ENCODE data around the gene CA11. TPM values are rescaled to one million over a fixed set of nuclear protein-coding genes. Genes with fewer than 3 reads are reported as not detected.
"Not testable (repeated sequence)": the region's sequence is repeated elsewhere in the genome, so short reads cannot be mapped to it uniquely, and the experiment has no call there.

CA11 gene
- total RNA-seq (2014; rRNA removed; shearing (Covaris generic)): not detected in 2 replicates

DNA sequence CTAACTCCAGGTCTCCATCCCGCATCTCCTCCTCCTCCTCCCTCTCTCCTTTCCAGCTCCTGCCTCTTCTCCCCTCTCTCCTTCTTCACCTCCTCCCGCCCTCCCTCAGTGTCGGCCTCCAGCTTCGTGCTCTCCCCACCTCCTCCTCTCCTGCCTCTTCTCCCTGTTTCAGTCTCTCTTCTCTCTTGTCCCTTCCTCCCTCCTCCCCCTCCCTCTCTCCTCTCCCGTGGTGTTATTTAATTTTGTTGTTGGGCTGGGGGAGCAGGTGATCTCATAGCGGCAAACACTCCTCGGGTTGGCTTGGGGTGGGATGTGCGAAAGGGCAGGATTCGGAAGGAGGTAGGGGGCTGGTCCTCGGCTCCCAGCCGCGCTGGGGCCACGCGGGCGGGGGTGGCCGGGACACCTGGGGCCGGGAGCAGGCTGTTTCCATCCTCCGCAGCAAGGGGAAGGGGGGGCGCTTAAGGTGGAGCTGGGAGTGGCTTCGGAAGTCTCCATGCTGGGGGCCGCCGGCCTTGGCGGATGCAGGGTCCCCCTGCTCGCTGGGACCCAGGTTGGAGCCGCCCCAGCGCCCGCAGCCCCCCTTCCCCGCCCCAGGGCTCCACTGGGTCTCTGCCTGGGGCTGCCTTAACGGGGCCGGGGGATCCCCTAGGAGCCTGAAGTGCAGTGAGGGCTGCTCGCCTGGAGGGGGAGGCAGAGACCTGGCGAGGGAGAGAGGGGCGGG lies at the start of gene CA11:
Gene CA11, minus strand, starts transcription at position 187 of the 721 bp plus-strand sequence. CDS start 555 bp downstream, outside the sequence.
- Histone ChIP-seq H3K27ac (no peak within 1 kb of the TSS), H3K4me1 (replicated peaks) (peaks cover 19% of the 10 kb centered on the region), H3K9me3 (replicated peaks) (no peaks in the 10 kb centered on the region), H3K4me3 (peak within 1 kb of the TSS; percentile 24), H3K27me3 (replicated peaks) (peaks cover 13% of the 10 kb centered on the region), H3K36me3 (no peaks in the 10 kb centered on the region)
- DNase-seq (ENCODE audit: low read depth in 1 of 2, low spot score in 2 of 2): peak; percentile 65 to 88

DNA sequence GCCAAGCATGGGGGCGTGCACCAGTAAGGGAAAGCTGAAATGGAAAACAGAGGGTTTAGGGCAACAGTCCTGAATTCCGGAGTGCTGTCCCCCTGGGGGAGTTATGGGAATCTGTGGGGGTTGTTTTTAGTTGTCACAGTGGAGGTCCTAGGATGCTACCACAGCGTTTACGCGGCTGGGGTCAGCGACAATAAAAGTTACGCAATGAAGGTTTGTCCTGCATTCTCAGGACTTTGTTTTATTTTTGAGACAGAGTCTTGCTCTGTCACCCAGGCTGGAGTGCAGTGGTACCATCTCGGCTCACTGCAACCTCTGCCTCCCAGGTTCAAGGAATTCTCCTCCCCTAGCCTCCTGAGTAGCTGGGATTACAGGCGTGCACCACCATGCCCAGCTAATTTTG lies 47.6 kb upstream of the CA11 start:
- not testable (repeated sequence) for H3K36me3 ChIP-seq; H3K27me3 ChIP-seq (replicated peaks); H3K4me3 ChIP-seq; H3K4me1 ChIP-seq (replicated peaks); H3K9me3 ChIP-seq (replicated peaks); DNase-seq (ENCODE audit: low read depth in 1 of 2, low spot score in 2 of 2); H3K27ac ChIP-seq

DNA sequence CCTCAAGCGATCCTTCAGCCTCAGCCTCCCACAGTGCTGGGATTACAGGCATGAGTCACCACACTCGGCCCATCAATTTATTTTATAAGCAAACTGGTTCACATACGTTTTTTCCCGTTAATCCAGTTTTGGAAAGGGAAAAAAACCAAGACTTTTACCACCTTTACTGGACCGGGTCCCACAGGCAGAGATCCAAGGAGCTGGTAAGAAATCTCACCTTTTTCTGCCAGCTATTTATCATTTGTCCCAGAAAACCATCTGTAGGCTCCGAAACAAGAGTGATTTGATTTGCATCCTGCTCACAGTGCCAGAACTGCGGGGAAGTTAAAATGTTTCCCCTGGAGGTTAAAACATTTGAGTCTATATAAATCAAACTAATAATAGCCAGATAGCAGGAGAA lies 43.5 kb upstream of the CA11 start:
- no peak for DNase-seq (ENCODE audit: low read depth in 1 of 2, low spot score in 2 of 2)
- H3K27ac ChIP-seq: no peak overlapping the region

DNA sequence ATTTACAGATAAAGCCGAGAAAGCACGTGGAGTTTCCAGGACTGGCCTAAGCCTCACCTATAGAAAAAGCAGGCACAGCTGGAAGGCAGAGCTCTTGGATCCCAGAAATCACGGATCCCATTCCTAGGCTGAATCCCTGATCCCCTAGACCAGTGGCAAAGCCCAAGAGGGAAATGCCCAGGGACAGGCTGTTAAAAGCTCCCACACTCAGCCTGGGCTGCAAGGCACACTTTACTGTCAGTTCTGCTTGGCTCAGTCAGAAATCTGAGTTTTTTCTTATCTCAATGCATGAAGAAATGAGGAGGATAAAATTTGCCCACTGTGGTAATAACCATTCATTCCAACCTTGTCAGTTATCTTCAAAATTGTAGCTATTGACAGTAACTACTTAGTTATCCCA lies 41.8 kb upstream of the CA11 start:
- H3K9me3 ChIP-seq (replicated peaks): no peaks in the 10 kb centered on the region
- no peaks in the 10 kb centered on the region for H3K36me3 ChIP-seq
- no peaks in the 10 kb centered on the region for H3K4me1 ChIP-seq (replicated peaks)
- H3K4me3 ChIP-seq: no peak overlapping the region
- no peak overlapping the region for H3K27ac ChIP-seq
- DNase-seq (ENCODE audit: low read depth in 1 of 2, low spot score in 2 of 2): no peak
- no peaks in the 10 kb centered on the region for H3K27me3 ChIP-seq (replicated peaks)

More for the DNA sequence above, 43.5 kb upstream of the CA11 start:
- Histone ChIP-seq H3K4me1 (replicated peaks) (no peaks in the 10 kb centered on the region), H3K9me3 (replicated peaks) (no peaks in the 10 kb centered on the region), H3K36me3 (no peaks in the 10 kb centered on the region), H3K27me3 (replicated peaks) (no peaks in the 10 kb centered on the region), H3K4me3 (no peak overlapping the region)

DNA sequence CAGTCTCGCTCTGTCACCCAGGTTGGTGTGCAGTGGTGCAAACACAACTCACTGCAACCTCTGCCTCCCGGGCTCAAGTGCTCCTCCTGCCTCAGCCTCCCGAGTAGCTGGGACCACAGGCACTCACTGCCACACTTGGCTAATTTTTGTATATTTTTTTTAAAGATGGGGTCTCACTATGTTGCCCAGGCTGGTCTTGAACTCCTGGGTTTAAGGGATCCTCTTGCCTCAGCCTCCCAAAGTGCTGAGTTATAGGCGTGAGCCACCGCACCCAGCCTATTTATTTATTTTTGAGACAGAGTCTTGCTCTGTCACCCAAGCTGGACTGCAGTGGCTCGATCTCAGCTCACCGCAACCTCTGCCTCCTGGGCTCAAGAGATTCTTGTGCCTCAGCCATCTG lies 40.6 kb upstream of the CA11 start:
- not testable (repeated sequence) for H3K27me3 ChIP-seq (replicated peaks); H3K9me3 ChIP-seq (replicated peaks); H3K36me3 ChIP-seq; H3K27ac ChIP-seq; H3K4me1 ChIP-seq (replicated peaks); DNase-seq (ENCODE audit: low read depth in 1 of 2, low spot score in 2 of 2); H3K4me3 ChIP-seq

DNA sequence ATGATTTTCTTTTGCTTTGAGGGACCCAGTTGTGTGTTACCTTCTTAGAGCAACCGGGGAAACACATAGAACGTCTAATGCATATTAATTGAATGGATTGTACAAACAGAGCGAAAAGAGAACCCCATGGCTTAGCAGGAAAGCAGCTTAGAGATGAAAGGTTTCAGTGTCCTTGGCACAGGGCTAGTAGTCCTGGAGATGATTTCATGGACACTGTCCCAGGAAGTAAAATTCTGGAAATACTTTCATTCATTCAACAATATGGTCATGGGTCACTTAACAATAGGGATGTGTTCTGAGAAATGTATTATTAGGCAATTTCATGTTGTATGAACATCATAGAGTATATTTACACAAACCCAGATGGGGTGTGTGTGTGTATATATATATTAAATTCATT lies 40.1 kb upstream of the CA11 start:
- H3K27me3 ChIP-seq (replicated peaks): no peaks in the 10 kb centered on the region
- no peak for DNase-seq (ENCODE audit: low read depth in 1 of 2, low spot score in 2 of 2)
- H3K36me3 ChIP-seq: no peaks in the 10 kb centered on the region
- H3K27ac ChIP-seq: no peak overlapping the region
- 0 out of 2 replicates have a peak, but pooled peaks cover 2% of the 10 kb centered on the region for H3K4me1 ChIP-seq (replicated peaks)
- no peak overlapping the region for H3K4me3 ChIP-seq
- no peaks in the 10 kb centered on the region for H3K9me3 ChIP-seq (replicated peaks)

DNA sequence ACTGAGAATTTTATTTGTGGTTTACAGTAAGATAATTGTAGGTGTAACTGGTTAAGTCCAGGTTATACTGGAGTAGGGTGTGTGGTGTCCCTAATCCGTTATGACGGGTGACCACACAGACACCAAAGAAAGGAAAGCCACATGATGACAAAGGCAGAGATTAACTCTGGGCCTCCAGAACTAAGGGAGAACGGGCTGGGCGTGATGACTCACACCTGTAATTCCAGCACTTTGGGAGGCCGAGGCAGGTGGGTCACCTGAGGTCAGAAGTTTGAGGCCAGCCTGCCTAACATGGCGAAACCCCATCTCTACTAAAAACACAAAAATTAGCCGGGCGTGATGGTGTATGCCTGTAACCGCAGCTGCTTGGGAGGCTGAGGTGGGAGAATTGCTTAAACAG lies 39.6 kb upstream of the CA11 start:
- no peaks in the 10 kb centered on the region for H3K9me3 ChIP-seq (replicated peaks)
- no peak for DNase-seq (ENCODE audit: low read depth in 1 of 2, low spot score in 2 of 2)
- 0 out of 2 replicates have a peak, but pooled peaks cover 6% of the 10 kb centered on the region for H3K4me1 ChIP-seq (replicated peaks)
- H3K4me3 ChIP-seq: no peak overlapping the region
- H3K36me3 ChIP-seq: no peaks in the 10 kb centered on the region
- no peak overlapping the region for H3K27ac ChIP-seq
- no peaks in the 10 kb centered on the region for H3K27me3 ChIP-seq (replicated peaks)

DNA sequence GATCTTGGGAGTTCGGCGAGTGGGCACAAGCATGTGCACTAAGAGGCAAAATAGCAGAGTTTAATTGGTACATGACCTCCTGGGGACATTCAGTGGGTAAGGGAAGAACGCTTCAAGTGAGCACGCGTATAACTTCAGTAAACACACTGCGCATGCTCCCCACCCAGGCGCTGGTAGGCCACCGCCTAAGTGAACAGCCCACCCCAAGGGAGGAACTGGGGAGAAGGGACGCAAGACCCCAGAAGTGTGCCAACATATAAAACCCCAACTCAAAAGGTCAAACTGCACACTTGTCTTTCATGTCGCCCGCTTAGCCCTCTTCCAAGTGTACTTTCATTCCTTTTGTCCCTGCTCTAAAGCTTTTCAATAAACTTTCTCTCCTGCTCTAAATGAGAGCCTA lies 37.4 kb upstream of the CA11 start:
- H3K4me3 ChIP-seq: no peak overlapping the region
- no peak for DNase-seq (ENCODE audit: low read depth in 1 of 2, low spot score in 2 of 2)
- H3K36me3 ChIP-seq: no peaks in the 10 kb centered on the region
- H3K27ac ChIP-seq: no peak overlapping the region
- H3K9me3 ChIP-seq (replicated peaks): no peaks in the 10 kb centered on the region
- no peaks in the 10 kb centered on the region for H3K27me3 ChIP-seq (replicated peaks)
- H3K4me1 ChIP-seq (replicated peaks): 0 out of 2 replicates have a peak, but pooled peaks cover 6% of the 10 kb centered on the region

DNA sequence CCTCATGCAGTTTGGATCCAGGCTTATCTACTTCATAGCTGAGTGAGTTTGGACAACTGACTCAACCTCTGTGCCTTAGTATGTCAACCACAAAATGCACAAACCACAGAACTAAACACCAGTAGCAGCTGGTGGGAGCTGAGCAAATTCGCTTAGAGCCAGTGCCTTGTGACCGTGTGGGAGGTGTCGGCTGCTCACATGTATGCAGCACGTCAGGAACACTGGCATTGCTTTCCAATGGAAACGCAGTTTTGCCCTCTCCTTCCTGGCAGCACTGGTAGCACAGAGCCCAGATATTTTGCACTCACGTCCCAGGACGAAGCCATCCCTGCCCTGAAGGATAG lies 35.1 kb upstream of the CA11 start:
- no peaks in the 10 kb centered on the region for H3K9me3 ChIP-seq (replicated peaks)
- H3K27ac ChIP-seq: no peak overlapping the region
- 0 out of 2 replicates have a peak, but pooled peaks cover 6% of the 10 kb centered on the region for H3K4me1 ChIP-seq (replicated peaks)
- no peaks in the 10 kb centered on the region for H3K36me3 ChIP-seq
- DNase-seq (ENCODE audit: low read depth in 1 of 2, low spot score in 2 of 2): no peak
- H3K4me3 ChIP-seq: no peak overlapping the region
- H3K27me3 ChIP-seq (replicated peaks): no peaks in the 10 kb centered on the region

DNA sequence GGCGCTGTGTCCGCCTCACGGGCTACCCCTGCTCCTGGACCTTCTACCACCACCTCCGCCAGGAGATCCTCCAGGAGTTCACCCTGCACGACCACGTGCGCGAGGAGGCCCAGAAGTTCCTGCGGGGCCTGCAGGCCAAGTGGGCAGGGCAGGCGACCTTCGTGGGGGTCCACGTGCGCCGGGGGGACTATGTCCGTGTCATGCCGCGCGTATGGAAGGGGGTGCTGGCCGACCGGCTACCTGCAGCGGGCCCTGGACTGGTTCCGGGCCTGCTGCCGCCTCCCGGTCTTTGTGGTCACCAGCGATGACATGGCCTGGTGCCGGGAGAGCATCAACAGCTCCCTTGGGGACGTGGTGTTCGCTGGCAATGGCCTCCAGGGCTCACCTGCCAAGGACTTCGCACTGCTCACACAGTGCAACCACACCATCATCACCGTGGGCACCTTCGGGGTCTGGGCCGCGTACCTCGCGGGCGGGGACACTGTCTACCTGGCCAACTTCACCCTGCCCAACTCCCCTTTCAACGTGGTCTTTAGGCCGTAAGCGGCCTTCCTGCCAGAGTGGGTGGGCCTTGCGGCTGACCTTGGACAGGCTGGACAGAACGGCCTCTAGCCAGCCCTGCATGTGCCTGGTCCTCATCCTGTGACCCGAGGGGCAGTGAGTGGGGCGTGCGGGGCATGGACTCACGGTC lies 34.6 kb upstream of the CA11 start:
- 0 out of 2 replicates have a peak, but pooled peaks cover 6% of the 10 kb centered on the region for H3K4me1 ChIP-seq (replicated peaks)
- H3K27me3 ChIP-seq (replicated peaks): no peaks in the 10 kb centered on the region
- no peak overlapping the region for H3K4me3 ChIP-seq
- H3K9me3 ChIP-seq (replicated peaks): no peaks in the 10 kb centered on the region
- no peak for DNase-seq (ENCODE audit: low read depth in 1 of 2, low spot score in 2 of 2)
- H3K27ac ChIP-seq: no peak overlapping the region
- no peaks in the 10 kb centered on the region for H3K36me3 ChIP-seq

DNA sequence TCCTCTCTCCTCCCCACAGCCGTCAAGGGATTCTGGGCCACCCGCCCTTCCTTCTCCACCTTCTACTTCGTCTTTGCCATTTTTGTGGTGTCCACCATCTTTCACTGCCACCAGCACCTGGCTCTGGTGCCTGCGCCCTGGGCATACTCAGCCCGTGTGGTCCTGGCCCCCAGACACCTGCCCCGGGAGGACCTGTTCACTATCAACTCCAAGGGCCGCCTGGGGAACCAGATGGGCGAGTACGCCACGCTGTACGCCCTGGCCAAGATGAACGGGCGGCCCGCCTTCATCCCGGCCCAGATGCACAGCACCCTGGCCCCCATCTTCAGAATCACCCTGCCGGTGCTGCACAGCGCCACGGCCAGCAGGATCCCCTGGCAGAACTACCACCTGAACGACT lies 34.0 kb upstream of the CA11 start:
- not testable (repeated sequence) for DNase-seq (ENCODE audit: low read depth in 1 of 2, low spot score in 2 of 2); H3K4me1 ChIP-seq (replicated peaks); H3K4me3 ChIP-seq; H3K27ac ChIP-seq; H3K27me3 ChIP-seq (replicated peaks); H3K36me3 ChIP-seq; H3K9me3 ChIP-seq (replicated peaks)

DNA sequence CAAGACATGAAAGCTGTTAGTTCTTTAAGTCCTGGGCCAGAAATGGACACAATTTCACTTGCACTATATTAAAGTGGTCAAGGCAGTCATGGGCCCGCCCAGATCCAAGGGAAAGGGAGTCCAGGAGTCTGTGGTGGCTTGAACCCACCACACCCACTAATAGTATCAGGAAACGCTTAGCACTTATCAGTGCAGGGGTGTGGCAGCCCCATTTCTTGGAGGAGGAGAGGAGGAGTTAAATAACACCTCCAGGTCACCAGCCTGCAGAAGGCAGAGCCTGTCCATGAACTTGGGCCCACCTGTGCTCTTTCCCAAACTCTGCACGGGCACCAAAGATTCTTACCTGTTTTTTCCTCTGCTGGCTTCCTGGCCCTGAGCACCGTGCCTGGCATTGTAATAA lies 32.2 kb upstream of the CA11 start:
- Histone ChIP-seq H3K4me1 (replicated peaks) (0 out of 2 replicates have a peak, but pooled peaks cover 6% of the 10 kb centered on the region), H3K27ac (no peak overlapping the region), H3K9me3 (replicated peaks) (no peaks in the 10 kb centered on the region), H3K36me3 (no peaks in the 10 kb centered on the region), H3K27me3 (replicated peaks) (no peaks in the 10 kb centered on the region), H3K4me3 (no peak overlapping the region)
- no peak for DNase-seq (ENCODE audit: low read depth in 1 of 2, low spot score in 2 of 2)

DNA sequence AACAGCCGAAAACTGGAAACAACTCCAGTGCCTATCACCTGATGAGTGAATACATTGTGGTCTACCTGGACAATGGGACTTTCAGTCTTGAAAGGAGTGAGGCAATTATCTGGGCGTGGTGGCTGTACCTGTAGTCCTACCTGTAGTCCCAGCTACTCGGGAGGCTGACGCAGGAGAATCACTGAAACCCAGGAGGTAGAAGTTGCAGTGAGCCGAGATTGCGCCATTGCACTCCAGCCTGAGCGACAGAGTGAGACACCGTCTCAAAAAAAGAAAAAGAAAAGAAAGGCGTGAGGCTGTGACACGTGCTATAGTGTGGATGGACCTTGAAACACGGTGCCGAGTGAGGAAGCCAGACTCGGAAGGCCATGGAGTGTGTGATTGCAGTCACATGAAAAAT lies 30.9 kb upstream of the CA11 start:
- no peaks in the 10 kb centered on the region for H3K9me3 ChIP-seq (replicated peaks)
- H3K27me3 ChIP-seq (replicated peaks): no peaks in the 10 kb centered on the region
- H3K36me3 ChIP-seq: no peaks in the 10 kb centered on the region
- no peak overlapping the region for H3K4me3 ChIP-seq
- 0 out of 2 replicates have a peak, but pooled peaks cover 6% of the 10 kb centered on the region for H3K4me1 ChIP-seq (replicated peaks)
- DNase-seq (ENCODE audit: low read depth in 1 of 2, low spot score in 2 of 2): no peak
- no peak overlapping the region for H3K27ac ChIP-seq

DNA sequence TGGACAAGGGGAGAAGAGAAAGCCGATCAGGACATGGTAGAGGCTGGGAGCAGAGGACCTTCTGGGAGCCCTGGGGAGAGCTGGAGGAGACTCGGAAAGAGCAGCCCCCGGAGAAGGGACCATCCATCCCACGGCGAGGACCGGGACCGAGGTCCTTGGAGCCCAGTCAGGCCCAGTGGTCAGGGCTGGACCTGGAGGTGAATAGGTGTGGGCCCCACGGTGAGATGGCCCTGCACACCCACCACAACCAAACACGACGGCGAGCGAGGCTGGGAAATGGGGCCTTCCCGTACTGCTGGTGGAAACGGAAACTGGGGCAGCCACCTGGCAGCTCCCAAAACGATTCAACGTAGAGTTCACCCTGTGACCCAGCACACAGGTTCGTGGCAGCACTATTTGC lies 30.5 kb upstream of the CA11 start:
- H3K4me1 ChIP-seq (replicated peaks): 0 out of 2 replicates have a peak, but pooled peaks cover 6% of the 10 kb centered on the region
- H3K4me3 ChIP-seq: no peak overlapping the region
- DNase-seq (ENCODE audit: low read depth in 1 of 2, low spot score in 2 of 2): no peak
- no peak overlapping the region for H3K27ac ChIP-seq
- H3K27me3 ChIP-seq (replicated peaks): no peaks in the 10 kb centered on the region
- no peaks in the 10 kb centered on the region for H3K9me3 ChIP-seq (replicated peaks)
- no peaks in the 10 kb centered on the region for H3K36me3 ChIP-seq
